ENCODE data around the gene GLRA3.
"Not testable (repeated sequence)": the region's sequence is repeated elsewhere in the genome, so short reads cannot be mapped to it uniquely, and the experiment has no call there.

The GLRA3 gene

GRCh38 chr4:174828845-174829701 is at the start of gene GLRA3:
Gene GLRA3, minus strand, starts transcription at chr4:174829247. Its CDS starts 436 bp downstream, at chr4:174828811.
- no peak for DNase-seq (ENCODE audit: low read depth, low spot score)
- no peak within 1 kb of the TSS for H3K27ac ChIP-seq

DNA sequence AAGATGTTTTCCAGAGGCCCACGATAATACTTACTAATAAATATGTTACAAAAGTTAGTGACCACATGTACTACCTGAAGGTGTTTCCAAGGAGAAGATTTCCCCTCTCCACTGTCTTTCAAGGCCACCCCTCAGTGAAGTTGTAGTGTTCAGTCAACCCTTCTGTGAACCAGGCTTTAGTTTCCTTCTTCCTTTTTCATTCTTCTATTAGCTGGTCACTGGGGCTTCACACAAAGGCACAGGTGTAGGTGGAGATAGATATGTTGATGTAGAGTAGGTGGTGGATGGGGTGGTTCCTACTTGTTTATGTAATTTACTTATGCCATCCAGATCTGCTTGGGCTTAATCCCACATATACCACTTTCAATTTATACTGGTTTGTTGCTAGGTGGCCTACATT is 45.9 kb upstream of the GLRA3 start:
- H3K27ac ChIP-seq, result no peak overlapping the region
- DNase-seq (ENCODE audit: low read depth, low spot score), result no peak

DNA sequence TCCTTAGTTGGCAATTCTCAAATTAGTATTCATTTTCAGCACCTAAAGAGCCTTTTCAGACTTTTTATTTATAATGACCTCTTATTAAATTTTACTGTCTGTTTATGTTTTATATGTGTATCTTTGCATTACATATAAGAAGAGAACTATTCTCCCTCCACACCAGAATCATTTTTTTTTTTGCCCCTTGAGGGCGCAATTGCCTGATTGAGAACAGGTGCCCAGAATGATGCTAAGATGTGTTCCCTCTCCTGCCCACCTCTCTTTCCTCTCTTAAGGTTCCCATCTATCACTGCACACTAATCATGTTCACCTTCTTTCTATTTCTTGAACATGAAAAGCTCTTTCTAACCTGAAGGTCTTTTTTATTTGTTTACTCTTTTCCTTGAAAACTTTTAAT is 44.9 kb upstream of the GLRA3 start:
- no peak for DNase-seq (ENCODE audit: low read depth, low spot score)
- no peak overlapping the region for H3K27ac ChIP-seq

DNA sequence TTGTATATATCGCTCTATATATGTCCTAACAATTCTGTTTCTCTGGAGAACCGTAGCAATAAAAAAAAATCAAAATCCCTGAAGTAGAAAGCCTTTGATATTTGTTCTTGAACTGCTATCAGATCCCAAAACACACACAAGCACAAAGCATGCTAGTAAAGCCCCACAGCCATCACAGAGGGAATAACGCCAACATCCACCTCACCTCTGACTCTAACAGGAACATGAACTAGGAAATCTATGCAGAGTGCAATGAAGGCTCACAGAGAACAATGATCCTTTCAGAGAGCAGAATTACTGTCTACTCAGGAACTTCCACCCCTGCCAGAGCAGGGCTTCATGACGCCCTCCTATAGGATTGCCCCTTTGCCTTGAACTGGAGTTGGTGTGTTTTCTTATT is 44.1 kb upstream of the GLRA3 start:
- not testable (repeated sequence) for H3K27ac ChIP-seq; DNase-seq (ENCODE audit: low read depth, low spot score)

DNA sequence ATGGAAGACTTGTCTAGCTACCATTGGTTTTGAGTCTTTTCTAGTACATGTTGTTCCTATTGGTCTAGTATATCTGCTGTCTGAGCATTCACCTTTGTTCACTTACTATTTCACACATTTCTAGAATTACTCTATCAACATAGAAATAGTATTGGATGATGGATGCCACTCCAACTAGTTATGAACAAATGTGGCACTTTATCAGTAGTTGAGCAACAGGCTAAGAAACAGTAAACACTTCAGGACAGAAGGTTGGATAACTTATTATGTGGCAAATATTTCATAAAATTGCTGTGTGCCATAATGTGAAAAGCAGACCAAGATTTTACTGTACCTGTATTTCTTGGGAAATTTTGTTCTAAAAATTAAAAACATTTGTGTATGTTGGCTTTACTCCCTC is 42.4 kb upstream of the GLRA3 start:
- DNase-seq (ENCODE audit: low read depth, low spot score), result no peak
- H3K27ac ChIP-seq, result no peak overlapping the region

DNA sequence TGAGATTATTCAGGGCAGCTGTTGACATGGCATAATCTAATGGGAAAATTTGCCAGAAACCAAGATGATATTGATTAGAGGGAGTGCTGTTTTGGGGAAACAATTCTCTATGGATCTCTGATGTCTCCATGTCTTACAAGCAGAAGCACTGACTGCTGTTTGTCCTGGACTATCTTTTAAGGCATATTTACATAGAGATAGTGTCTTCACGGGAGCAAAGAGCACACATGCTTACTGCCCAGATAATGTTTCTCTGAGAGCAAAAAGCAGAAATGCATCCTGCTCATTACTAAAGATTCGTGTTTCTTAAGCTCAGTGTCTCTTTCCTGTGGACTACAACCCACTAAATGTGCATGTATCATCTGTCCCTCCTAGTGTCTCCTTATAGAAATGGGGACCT is 41.3 kb upstream of the GLRA3 start:
- no peak overlapping the region for H3K27ac ChIP-seq
- DNase-seq (ENCODE audit: low read depth, low spot score), result no peak

- H3K27ac ChIP-seq, result no peak overlapping the region
- no peak for DNase-seq (ENCODE audit: low read depth, low spot score)
Measured at GRCh38 chr4:174869339-174869738, 40.3 kb upstream of the GLRA3 start.

- H3K27ac ChIP-seq, result no peak overlapping the region
- DNase-seq (ENCODE audit: low read depth, low spot score), result no peak
Measured at GRCh38 chr4:174867903-174868302, 38.9 kb upstream of the GLRA3 start.

- no peak for DNase-seq (ENCODE audit: low read depth, low spot score)
- no peak overlapping the region for H3K27ac ChIP-seq
Measured at GRCh38 chr4:174865418-174865985, 36.5 kb upstream of the GLRA3 start.

DNA sequence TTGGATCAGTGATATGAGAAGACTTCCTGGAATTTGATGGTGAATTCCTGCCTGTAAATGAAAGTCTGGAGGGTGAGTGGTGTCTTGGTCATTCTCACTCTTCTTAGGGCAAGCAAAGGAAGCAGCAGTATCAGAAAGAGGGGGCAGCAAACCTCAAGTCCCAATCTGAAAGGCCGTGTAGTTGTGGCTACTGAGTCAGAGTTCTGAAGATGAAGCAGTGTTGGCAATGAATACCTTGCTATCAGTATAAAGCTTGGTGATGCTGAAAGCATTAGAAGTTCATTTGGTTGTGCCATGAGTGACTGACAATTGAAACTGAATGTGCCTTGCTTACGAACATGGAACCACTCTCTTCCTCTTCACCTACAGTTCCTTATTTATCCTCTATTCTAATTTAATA is 35.0 kb upstream of the GLRA3 start:
- DNase-seq (ENCODE audit: low read depth, low spot score), result no peak

GRCh38 chr4:174860588-174860987 is 31.5 kb upstream of the GLRA3 start:
- H3K27ac ChIP-seq, result no peak overlapping the region
- DNase-seq (ENCODE audit: low read depth, low spot score), result no peak

More for the DNA sequence above, 35.0 kb upstream of the GLRA3 start:
- no peak overlapping the region for H3K27ac ChIP-seq

GRCh38 chr4:174859904-174860303 is 30.9 kb upstream of the GLRA3 start:
- no peak for DNase-seq (ENCODE audit: low read depth, low spot score)
- no peak overlapping the region for H3K27ac ChIP-seq

DNA sequence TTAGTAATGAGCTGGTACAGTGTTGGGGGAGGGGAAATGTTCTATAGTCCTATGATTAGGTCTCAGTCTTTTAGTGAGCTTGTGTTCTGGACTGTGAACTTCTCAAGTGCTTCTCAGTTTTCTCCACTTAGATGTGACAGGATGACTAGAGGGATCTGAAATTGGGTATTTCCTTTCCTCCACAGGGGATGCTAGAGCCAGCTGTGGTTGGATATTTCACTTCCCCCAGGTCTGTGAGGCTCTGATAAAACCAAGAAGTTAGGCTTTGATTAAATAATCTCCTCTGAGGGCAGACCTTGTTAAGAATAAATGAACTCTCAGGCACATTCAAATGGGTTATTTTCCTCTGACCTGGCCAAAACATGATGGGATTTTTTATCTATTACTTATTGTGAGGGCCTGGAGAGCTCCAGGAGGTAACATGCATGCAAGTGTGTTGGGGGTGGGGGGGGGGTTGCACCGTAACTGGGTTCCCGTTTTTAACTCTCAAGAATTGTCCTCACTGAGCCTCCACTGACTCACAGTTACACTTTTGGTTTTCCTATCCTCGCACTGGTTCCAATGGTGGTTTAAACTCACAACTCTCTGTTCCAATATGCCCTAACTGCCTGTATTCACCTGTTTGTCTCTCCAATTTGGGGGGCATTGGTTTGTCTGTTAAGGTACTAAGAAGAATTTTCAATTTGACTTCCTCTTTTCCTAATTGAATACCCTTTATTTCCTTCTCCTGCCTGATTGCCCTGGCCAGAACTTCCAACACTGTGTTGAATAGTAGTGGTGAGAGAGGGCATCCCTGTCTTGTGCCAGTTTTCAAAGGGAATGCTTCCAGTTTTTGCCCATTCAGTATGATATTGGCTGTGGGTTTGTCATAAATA is 28.1 kb upstream of the GLRA3 start:
- DNase-seq (ENCODE audit: low read depth, low spot score), result no peak

DNA sequence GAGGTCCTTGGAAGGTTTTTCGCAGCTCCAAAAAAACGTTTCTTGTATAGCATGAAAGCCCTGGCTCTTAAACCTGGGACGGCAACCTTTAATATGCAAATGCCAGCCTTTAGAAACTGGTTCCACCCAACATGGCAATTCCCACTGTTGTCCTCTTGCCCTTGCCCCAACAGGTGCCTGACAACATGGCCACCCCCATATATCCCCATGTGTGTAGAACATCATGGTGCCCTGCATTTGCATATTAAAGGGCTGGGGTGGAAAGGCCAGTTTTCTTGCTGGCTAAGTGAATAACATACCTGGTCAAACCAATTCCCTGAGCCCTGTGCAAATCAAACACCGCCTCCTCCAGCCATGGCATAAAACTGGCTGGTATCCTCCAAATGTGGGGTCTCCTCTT is 26.0 kb upstream of the GLRA3 start:
- no peak overlapping the region for H3K27ac ChIP-seq
- no peak for DNase-seq (ENCODE audit: low read depth, low spot score)

More for the DNA sequence above, 28.1 kb upstream of the GLRA3 start:
- no peak overlapping the region for H3K27ac ChIP-seq

DNA sequence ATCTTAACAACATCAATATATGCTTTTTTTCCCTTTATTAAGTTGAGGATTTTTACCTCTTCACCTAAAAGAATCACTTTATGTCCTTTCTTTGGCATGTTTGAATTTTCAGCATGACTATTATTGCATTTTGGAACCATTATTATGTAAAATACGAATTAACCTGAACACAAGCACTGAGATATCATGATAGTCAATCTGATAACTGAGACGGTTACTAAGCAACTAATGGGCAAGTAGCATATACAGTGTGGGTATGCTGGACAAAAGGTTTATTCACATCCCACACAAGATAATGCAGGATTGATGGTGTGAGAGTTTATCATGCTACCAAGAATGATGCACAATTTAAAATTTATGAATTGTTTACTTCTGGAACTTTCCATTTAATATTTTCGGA is 24.6 kb upstream of the GLRA3 start:
- no peak for DNase-seq (ENCODE audit: low read depth, low spot score)
- no peak overlapping the region for H3K27ac ChIP-seq

- no peak for DNase-seq (ENCODE audit: low read depth, low spot score)
- no peak overlapping the region for H3K27ac ChIP-seq
Measured at GRCh38 chr4:174848596-174848995, 19.5 kb upstream of the GLRA3 start.

DNA sequence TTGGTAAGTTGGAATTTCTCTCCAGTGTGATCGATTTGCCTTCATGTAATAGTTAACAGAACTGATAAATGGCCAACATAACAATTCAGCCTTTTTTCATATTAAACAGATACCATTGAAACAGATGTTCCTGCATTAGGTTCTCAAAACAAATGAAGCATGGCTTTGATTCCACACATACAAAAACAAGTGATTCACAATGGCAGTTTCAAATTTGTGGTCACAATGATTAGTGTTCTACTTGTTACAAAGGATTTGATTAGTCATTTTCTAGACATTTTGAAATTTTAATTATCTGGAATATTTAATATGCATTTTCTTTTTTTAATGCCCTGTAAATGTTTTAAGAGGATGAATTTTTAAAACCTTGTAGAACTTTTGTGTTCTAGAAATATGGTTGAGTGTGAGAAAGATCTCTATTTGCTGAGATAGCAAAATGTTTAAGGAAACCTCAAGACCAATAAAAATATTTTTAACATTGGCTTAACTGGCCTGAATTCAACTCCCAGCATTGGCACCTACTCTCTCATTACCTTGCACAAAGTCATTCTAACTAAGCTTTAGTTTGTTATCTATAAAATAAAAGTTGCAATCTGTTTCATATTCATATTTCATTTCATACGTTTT is 18.9 kb upstream of the GLRA3 start:
- H3K27ac ChIP-seq, result no peak overlapping the region
- no peak for DNase-seq (ENCODE audit: low read depth, low spot score)

DNA sequence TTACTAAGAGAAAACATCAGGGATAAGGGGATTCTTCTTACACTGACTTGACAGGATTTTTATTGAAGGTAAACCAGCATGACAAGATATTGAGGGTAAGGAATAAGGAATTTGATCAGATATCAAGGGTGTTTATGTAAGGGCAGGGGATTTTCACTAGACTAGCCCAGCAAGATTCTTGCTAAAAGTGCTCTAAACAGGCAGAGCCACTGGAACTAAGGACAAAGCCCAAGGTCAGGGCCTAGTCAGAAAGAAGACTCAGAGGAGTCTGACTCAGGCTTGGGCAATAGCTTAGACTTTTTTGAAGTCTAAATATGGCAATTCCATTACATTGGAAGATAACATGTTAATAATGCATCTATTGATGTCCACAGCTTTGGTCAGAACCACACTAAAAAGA is 6.5 kb upstream of the GLRA3 start:
- no peak overlapping the region for H3K27ac ChIP-seq
- DNase-seq (ENCODE audit: low read depth, low spot score), result no peak

GRCh38 chr4:174834477-174834876 is 5.4 kb upstream of the GLRA3 start:
- H3K27ac ChIP-seq, result no peak overlapping the region
- DNase-seq (ENCODE audit: low read depth, low spot score), result no peak

DNA sequence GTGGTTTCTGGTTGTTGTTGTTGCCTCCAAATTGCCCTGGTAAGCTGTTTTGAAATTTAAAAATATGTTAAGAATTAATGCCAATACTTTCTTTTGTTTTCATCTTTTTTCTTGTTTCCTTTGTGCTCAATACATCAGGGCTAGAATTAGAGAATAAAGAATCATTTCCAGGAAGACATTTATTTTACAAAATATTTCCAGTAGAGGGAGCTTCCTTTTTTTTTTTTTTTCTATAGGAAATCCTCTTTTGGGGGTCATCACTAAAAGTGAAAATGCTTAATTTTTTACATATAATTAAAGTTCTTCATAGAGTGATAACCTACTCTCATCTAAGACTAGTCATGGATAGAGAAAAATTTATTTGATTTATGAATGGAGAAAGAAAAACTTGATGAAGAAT is 2.4 kb downstream of the GLRA3 start:
- DNase-seq (ENCODE audit: low read depth, low spot score), result no peak
- H3K27ac ChIP-seq, result no peak overlapping the region

DNA sequence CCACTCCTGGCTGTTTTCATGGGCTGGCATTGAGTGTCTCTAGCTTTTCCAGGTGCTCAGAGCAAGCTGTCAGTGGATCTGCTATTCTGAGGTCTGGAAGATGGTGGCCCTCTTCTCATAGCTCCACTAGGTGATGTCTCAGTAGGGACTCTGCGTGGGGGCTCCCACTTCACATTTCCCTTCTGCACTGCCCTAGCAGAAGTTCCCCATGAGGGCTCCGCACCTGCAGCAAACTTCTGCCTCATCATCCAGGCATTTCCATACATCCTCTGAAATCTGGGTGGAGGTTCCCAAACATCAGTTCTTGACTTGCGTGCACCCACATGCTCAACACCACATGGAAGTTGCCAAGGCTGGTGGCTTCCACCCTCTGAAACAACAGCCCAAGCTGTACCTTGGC is 13.8 kb downstream of the GLRA3 start:
- DNase-seq (ENCODE audit: low read depth, low spot score), result no peak
- no peak overlapping the region for H3K27ac ChIP-seq

All from epithelial cell of prostate (primary cell).